Measurements from ENCODE around the gene TSGA10. TPM values are rescaled to one million over a fixed set of nuclear protein-coding genes. Genes with fewer than 3 reads are reported as not detected.

TSGA10 gene
- total RNA-seq, 1 experiment from 2014 or later: 11.6 TPM

- no peaks in the 10 kb centered on the region for H3K27me3 Mint-ChIP-seq (ENCODE audit: insufficient read depth, unreplicated experiment)
- CTCF ChIA-PET: no interaction called here
- no peaks in the 10 kb centered on the region for H3K36me3 Mint-ChIP-seq (ENCODE audit: insufficient read depth, unreplicated experiment)
- peaks cover under 1% of the 10 kb centered on the region for H3K9me3 Mint-ChIP-seq (ENCODE audit: unreplicated experiment)
- POLR2A ChIA-PET: no interaction called here
- intact Hi-C loops (cut with micrococcal nuclease): loop anchor here (5.0 kb wide), 1 partner anchor 199 kb away; no protein-coding TSS in a partner anchor
- no peak overlapping the region for H3K4me3 Mint-ChIP-seq (ENCODE audit: unreplicated experiment)
- DNase-seq (ENCODE audit: unreplicated experiment): no peak
- H3K4me1 Mint-ChIP-seq (ENCODE audit: insufficient read depth, unreplicated experiment): peaks cover 20% of the 10 kb centered on the region
- no TSS peak for BruUV-seq (replicated peaks)
- H3K27ac Mint-ChIP-seq (ENCODE audit: low read depth, unreplicated experiment): peak overlapping the region; percentile 18
- TF ChIP-seq, protein P1, sequence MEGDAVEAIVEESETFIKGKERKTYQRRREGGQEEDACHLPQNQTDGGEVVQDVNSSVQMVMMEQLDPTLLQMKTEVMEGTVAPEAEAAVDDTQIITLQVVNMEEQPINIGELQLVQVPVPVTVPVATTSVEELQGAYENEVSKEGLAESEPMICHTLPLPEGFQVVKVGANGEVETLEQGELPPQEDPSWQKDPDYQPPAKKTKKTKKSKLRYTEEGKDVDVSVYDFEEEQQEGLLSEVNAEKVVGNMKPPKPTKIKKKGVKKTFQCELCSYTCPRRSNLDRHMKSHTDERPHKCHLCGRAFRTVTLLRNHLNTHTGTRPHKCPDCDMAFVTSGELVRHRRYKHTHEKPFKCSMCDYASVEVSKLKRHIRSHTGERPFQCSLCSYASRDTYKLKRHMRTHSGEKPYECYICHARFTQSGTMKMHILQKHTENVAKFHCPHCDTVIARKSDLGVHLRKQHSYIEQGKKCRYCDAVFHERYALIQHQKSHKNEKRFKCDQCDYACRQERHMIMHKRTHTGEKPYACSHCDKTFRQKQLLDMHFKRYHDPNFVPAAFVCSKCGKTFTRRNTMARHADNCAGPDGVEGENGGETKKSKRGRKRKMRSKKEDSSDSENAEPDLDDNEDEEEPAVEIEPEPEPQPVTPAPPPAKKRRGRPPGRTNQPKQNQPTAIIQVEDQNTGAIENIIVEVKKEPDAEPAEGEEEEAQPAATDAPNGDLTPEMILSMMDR (IDR thresholded peaks at IDR 0.05; ENCODE audit: unreplicated experiment): peak; percentile 14
Measured at GRCh38 chr2:99035920-99036319, 118.8 kb downstream of the TSGA10 start.

DNA sequence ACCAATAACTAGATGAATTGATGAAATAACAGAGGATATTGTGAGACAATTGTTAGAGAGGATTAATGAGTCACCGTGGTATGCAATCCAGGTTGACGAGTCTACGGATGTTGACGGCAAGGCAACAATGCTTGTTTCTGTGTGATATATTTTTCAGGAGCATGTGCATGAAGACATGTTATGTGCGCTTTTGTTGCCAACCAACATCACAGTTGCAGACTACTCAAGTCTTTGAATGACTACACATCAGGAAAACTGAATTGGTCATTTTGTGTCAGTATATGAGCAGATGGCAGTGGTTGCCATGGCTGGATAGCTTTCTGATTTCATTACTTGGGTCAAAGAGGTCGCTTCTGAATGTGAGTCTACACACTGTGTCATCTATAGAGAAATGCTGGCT, 122.0 kb downstream of the TSGA10 start:
- peak; percentile 46 for DNase-seq (ENCODE audit: unreplicated experiment)
- Mint-ChIP-seq H3K36me3 (ENCODE audit: insufficient read depth, unreplicated experiment) (no peaks in the 10 kb centered on the region), H3K4me3 (ENCODE audit: unreplicated experiment) (no peak overlapping the region), H3K27ac (ENCODE audit: low read depth, unreplicated experiment) (no peak overlapping the region), H3K9me3 (ENCODE audit: unreplicated experiment) (no peaks in the 10 kb centered on the region), H3K27me3 (ENCODE audit: insufficient read depth, unreplicated experiment) (no peaks in the 10 kb centered on the region), H3K4me1 (ENCODE audit: insufficient read depth, unreplicated experiment) (peaks cover 12% of the 10 kb centered on the region)
- BruUV-seq (replicated peaks): no TSS peak
- POLR2A ChIA-PET: no interaction called here
- intact Hi-C loops (cut with micrococcal nuclease): no loop called here
- TF ChIP-seq, protein P1 (IDR thresholded peaks at IDR 0.05; ENCODE audit: unreplicated experiment): no peak
- CTCF ChIA-PET: no interaction called here

GRCh38 chr2:99032001-99032400, 122.7 kb downstream of the TSGA10 start:
- BruUV-seq (replicated peaks): no TSS peak
- Mint-ChIP-seq H3K4me1 (ENCODE audit: insufficient read depth, unreplicated experiment) (peaks cover 12% of the 10 kb centered on the region), H3K4me3 (ENCODE audit: unreplicated experiment) (no peak overlapping the region), H3K27ac (ENCODE audit: low read depth, unreplicated experiment) (no peak overlapping the region), H3K9me3 (ENCODE audit: unreplicated experiment) (no peaks in the 10 kb centered on the region), H3K27me3 (ENCODE audit: insufficient read depth, unreplicated experiment) (no peaks in the 10 kb centered on the region), H3K36me3 (ENCODE audit: insufficient read depth, unreplicated experiment) (no peaks in the 10 kb centered on the region)
- ChIA-PET POLR2A (interaction anchor here (0.7 kb wide), 1 partner anchor 11 kb away, joined by 3 read pairs; no protein-coding TSS in a partner anchor), CTCF (no interaction called here)
- no peak for DNase-seq (ENCODE audit: unreplicated experiment)
- intact Hi-C loops (cut with micrococcal nuclease): no loop called here
- TF ChIP-seq, protein P1 (IDR thresholded peaks at IDR 0.05; ENCODE audit: unreplicated experiment): no peak

- peaks cover 12% of the 10 kb centered on the region for H3K4me1 Mint-ChIP-seq (ENCODE audit: insufficient read depth, unreplicated experiment)
- intact Hi-C loops (cut with micrococcal nuclease): no loop called here
- no peak overlapping the region for H3K4me3 Mint-ChIP-seq (ENCODE audit: unreplicated experiment)
- DNase-seq (ENCODE audit: unreplicated experiment): no peak
- TF ChIP-seq, protein P1 (IDR thresholded peaks at IDR 0.05; ENCODE audit: unreplicated experiment): no peak
- no peaks in the 10 kb centered on the region for H3K36me3 Mint-ChIP-seq (ENCODE audit: insufficient read depth, unreplicated experiment)
- H3K27ac Mint-ChIP-seq (ENCODE audit: low read depth, unreplicated experiment): no peak overlapping the region
- CTCF ChIA-PET: no interaction called here
- POLR2A ChIA-PET: no interaction called here
- BruUV-seq (replicated peaks): no TSS peak
- no peaks in the 10 kb centered on the region for H3K9me3 Mint-ChIP-seq (ENCODE audit: unreplicated experiment)
- H3K27me3 Mint-ChIP-seq (ENCODE audit: insufficient read depth, unreplicated experiment): no peaks in the 10 kb centered on the region
Measured at GRCh38 chr2:99031481-99031880, 123.3 kb downstream of the TSGA10 start.
